ENCODE data around the gene TMEM132A.

Gene TMEM132A

DNA sequence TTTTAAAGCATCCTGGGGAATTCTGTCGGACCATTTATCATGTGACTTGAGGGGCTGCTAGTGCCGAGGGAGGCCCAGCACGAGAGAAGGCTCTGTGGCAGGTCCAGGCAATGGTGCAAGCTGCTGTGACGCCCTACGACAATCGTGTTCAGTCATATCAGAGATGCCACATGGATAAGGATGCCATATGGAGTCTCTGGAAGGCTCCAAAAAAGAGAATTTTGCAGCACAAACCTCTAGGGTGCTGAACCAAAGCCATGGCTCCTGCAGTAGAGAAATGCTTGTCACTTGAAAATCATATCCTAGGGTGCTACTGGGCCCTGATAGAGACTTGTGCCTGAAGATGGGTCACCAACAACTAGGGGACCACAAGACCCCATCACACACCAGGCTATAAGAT lies 40.5 kb downstream of the TMEM132A start:
- H3K27ac ChIP-seq = no peak overlapping the region
- no peak for TF ChIP-seq ZFX (IDR thresholded peaks at IDR 0.05)
- TF ChIP-seq, protein P1, sequence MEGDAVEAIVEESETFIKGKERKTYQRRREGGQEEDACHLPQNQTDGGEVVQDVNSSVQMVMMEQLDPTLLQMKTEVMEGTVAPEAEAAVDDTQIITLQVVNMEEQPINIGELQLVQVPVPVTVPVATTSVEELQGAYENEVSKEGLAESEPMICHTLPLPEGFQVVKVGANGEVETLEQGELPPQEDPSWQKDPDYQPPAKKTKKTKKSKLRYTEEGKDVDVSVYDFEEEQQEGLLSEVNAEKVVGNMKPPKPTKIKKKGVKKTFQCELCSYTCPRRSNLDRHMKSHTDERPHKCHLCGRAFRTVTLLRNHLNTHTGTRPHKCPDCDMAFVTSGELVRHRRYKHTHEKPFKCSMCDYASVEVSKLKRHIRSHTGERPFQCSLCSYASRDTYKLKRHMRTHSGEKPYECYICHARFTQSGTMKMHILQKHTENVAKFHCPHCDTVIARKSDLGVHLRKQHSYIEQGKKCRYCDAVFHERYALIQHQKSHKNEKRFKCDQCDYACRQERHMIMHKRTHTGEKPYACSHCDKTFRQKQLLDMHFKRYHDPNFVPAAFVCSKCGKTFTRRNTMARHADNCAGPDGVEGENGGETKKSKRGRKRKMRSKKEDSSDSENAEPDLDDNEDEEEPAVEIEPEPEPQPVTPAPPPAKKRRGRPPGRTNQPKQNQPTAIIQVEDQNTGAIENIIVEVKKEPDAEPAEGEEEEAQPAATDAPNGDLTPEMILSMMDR (conservative IDR thresholded peaks at IDR 0.05) = no peak

DNA sequence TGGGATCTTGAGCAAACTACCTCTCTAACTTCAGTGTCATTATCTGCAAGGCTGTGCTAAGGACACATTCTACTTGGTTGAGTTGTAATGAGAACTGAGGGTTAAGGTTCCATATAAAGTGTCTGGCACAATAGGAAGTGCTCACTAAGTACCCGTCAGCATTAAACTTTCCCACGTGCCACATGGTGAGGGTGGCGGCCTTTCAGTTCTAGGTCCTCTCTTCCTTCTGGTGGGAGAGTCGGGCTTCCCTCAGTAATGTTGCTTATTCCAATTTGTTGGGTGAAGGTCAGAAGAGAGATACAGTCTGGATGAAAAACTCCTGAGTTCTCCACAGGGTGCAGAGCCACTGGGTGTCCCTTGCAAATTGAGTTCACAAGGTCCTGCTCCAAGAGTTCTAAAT lies 42.6 kb downstream of the TMEM132A start:
- TF ChIP-seq, protein P1 (conservative IDR thresholded peaks at IDR 0.05) = no peak
- no peak for TF ChIP-seq ZFX (IDR thresholded peaks at IDR 0.05)
- H3K27ac ChIP-seq = no peak overlapping the region

DNA sequence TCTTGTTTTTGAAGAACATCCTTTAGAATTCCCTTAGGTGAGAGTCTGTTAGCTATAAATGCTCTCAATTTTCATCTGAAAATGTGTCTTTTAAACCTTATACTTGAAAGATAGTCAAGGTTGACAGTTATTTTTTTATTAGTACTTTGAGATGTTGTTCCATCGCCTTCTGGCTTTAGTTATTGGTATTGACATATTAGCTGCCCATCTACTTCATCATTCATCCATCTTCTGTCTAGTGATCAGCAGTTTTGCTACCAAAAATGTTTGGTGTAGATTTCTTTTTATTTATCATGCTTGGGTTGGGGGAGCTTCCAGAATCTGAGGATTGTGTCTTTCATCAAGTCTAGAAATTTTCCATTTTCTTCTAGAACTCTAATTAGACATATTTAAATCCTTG lies 44.0 kb downstream of the TMEM132A start:
- no peak for TF ChIP-seq ZFX (IDR thresholded peaks at IDR 0.05)

DNA sequence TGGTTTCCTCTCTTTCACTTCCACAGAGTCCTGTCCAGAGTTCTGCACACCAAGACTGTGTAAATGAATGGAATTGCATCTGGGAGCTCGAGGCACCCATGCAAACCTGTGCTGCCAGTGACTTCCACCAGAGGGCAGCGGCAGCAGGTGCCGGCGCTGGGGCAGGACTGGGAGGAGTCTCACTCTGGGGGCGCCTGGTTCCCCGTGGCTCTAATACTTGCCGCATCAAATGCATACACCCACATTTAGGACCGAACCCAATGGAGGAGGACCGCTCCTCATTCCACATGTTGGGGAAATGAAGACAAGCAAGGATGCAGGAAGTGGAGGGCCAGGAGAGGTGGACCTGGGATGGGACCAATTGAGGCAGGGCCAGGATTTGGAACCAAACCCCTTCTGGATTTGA lies 46.1 kb downstream of the TMEM132A start:
- H3K27ac ChIP-seq = no peak overlapping the region
- TF ChIP-seq ZFX (IDR thresholded peaks at IDR 0.05) = no peak
- TF ChIP-seq, protein P1 (conservative IDR thresholded peaks at IDR 0.05) = peak; percentile 96

More for the DNA sequence above, 44.0 kb downstream of the TMEM132A start:
- H3K27ac ChIP-seq = no peak overlapping the region

DNA sequence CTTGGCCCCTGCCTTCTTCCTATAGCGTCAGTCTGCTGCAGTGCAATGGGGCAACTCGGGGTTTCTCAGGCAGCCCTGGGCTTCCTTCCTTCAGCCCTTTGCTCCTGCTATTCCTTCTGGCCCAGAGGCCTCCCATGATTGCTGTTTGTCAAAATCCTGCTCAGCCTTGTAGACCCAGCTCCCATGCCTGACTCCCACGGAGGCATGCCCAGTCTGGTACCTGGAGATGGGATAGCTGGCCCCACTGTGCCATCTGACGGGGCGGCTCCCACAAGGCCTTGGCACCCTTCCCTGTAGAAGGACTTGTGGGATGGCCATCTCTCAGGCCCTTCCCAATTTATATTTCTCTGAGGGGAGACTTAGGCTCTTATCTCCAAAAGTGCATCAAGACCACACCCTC lies 46.6 kb downstream of the TMEM132A start:
- TF ChIP-seq ZFX (IDR thresholded peaks at IDR 0.05) = no peak
- TF ChIP-seq, protein P1 (conservative IDR thresholded peaks at IDR 0.05) = no peak
- no peak overlapping the region for H3K27ac ChIP-seq

DNA sequence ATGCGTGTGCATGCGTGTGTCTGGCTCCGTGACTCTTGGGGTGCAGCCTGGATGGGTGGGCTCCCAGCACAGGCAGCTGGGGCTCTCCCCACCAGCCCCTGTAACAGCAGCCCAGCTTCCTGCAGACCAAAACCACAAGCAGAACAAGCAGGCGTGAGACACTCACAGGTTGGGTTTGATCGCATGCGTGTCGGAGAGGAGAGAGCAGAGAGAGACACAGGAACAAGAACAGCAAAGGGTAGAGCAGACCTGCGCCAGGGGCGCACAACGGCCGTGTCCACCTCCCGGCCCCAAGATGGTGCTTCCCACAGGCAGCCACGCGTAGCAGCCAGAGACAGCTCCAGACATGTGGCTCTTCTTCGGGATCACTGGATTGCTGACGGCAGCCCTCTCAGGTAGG lies 47.3 kb downstream of the TMEM132A start, which contains the start of gene CD6:
TSS of gene CD6 (plus strand) at position 161 of the 400 bp plus-strand sequence. CDS start at position 347, 186 bp downstream.
- TF ChIP-seq ZFX (IDR thresholded peaks at IDR 0.05) = no peak
- TF ChIP-seq, protein P1 (conservative IDR thresholded peaks at IDR 0.05) = no peak
- H3K27ac ChIP-seq = no peak within 1 kb of the TSS

DNA sequence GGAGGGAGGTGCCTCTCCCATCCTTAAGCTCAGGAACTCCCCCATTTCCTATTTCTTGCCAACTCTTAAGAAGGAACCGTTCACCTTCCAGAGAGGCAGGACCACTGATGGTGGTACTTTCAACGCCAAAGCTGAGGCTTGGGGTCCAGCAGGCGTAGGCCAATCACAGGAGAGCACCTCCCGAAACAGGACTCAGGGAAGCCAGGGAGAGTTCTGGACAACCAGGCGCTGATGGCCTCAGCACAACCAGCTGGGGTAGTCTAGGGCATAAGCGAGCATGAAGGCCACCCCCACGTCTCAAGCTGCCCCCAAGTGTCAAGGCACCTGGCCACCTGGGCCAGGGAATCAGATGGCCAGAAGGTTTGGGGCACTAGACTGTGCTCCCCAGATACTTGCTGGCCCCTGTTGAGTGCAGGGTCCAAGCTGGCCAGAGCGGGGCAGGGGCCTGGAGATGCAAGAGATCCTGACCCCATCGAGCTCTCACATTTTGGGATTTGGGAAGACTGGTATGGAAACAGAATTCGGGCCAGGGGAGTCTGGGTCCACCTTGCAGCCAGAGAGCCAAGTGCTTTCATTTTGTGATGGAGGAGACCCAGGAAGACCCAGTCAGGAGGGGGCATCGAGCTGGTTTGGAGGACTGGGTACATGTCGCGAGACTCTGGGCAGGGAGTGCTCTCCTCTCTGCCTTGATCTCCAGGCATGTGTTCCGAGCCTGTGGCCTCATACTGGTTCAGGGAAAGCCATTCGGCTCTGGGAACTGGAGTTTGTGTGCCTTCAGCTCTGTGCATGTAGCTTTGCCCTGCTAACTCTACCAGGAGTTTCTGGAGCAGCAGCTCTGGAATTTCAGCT lies 48.1 kb downstream of the TMEM132A start:
- no peak overlapping the region for H3K27ac ChIP-seq
- TF ChIP-seq, protein P1 (conservative IDR thresholded peaks at IDR 0.05) = no peak
- no peak for TF ChIP-seq ZFX (IDR thresholded peaks at IDR 0.05)
